ELF-1 (cell line): Measurements from ENCODE around the gene FAHD1.

Experiments used
- DNase-seq: peaks from one replicate; pipeline ENCODE4 v3.0.0-alpha.2; 2016; ENCODE audit warnings: low read depth, low spot score

FAHD1 gene

DNA sequence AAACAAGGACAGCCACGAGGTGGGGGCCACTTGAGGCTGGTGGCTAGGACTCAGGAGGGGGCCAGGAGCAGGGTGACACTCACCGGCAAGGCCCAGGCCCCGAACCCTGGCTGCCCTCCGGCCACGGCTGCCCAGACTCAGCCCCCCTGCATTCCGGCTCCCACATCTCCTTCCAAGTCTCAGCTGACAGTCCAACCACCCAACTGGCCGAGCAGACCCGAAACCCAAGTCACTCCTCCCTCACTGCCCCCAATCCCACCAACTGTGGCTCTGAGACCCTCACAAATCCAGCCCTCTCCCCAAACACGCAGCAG is 9.8 kb upstream of the FAHD1 start:
- no peak for DNase-seq

GRCh38 chr16:1817716-1818115 is 9.3 kb upstream of the FAHD1 start:
- DNase-seq, result no peak

DNA sequence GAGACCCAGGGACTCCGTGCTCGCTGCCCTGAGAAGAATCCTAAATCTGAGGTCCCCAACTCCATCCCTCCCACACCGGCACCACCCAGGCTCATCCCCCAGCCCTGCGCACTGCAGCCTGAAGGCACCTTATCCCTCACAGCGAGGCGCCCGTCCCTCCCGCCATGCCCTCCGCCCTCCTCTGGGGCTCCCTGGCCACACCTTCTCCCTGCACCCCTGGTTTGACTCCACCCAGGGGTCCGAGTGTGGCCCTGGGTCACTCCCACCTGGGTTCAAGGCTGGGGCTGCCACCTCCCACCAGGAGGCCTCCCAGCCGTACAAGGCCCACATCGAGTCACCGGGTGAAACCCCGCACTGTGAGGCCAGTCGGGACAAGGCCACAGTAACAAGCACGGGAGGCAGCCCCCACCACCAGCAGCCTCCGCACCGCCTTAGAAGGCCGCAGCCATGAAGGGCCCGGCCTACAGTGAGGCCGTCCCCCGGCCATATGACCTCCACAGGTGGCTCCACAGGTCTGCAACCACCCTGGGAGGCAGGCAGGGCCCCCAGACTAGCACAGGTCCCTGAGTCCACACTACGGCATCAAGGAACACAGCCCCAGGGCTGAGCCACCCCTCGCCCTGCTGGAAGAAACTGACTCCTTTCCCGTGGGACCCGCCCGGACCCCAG is 8.7 kb upstream of the FAHD1 start:
- no peak for DNase-seq

DNA sequence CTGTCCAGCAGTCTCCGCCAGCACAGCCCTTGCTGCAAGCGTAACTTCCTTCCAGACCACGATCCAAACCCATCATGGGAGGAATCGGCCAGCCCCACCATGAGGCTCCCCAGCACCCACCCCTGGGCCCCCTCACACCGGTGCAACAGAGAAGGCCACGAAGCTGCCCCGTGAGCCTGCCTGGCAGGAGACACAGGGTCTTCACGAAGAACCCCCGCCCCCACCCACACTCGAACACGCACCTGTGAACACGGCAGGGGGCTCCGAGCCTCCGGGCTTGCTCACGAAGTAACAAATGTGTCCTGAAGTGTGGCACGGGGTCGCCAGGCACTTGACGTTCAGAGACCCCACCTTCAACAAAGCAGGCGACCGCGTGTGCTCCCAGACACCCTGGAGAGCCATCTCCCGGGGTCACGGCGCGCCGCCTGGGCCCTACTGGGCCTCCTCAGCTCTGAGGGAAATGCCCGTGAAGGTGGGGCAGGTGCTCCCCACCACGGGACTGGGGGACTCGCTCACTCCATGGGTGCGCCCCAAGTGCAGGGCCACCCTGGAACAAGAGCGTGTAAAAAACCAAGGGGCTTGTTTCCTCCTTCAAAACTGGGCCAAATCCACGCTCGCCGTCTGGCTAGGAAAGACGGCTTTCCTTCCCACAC is 8.0 kb upstream of the FAHD1 start:
- DNase-seq, result no peak

DNA sequence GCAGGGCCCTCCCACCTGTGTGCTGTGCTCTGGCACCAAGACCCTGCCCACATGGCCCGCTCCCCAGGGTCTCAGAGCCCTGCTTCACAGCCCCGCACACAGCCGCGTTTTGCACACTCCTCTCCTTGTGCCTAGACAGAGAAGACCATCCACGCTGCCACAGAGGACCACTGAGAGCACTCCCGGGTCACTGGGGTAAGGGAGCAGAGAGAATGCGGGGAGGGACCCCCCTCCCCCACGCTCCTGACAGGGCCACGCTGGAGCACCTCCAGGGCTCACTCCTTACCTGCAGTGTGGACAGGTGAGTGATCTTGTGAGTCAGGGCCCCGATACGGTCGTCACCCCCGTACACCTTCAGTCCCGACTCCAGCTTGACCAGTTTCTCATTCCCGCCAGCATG is 7.4 kb upstream of the FAHD1 start:
- DNase-seq, result no peak

DNA sequence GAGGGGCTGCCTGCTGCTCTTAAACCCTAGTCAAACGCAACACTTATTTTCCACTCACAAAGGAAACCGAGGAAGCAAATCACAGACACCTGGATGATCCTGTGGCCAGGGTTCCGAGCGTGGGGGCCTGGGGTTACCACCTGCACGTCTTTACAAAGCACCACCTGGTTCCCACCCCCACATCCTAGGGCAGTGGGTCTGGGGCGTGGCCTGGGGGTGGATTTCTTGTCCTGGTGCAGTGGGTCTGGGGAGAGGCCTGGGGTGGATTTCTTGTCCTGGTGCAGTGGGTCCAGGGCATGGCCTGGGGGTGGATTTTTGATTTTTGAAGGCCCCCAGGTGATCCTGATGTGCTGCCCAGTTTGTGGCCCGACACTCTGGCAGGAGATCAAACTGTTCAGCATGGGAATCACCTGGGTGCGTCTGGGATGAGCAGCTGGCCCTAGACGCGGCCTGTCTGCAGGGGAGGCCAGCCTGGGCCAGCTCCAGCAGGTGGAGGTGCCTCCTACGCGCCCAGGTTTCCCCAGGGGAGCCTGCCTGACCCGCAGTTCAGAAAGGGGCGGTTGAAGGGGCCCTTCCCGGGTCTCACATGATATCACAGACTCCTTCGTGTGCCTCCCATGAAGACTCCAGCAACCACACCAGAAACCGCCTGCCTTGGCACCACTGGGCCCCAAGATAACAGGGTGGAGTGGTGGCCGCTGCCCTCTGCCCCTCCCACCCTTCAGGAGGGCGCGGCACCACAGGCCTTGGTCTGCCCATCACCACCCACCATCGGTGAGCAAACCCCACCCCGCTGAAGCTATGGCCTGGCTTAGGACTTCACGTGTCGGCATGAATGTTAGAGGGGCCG is 6.7 kb upstream of the FAHD1 start:
- no peak for DNase-seq

- no peak for DNase-seq
These were observed 6.1 kb upstream of the FAHD1 start for GRCh38 chr16:1820946-1821290.

DNA sequence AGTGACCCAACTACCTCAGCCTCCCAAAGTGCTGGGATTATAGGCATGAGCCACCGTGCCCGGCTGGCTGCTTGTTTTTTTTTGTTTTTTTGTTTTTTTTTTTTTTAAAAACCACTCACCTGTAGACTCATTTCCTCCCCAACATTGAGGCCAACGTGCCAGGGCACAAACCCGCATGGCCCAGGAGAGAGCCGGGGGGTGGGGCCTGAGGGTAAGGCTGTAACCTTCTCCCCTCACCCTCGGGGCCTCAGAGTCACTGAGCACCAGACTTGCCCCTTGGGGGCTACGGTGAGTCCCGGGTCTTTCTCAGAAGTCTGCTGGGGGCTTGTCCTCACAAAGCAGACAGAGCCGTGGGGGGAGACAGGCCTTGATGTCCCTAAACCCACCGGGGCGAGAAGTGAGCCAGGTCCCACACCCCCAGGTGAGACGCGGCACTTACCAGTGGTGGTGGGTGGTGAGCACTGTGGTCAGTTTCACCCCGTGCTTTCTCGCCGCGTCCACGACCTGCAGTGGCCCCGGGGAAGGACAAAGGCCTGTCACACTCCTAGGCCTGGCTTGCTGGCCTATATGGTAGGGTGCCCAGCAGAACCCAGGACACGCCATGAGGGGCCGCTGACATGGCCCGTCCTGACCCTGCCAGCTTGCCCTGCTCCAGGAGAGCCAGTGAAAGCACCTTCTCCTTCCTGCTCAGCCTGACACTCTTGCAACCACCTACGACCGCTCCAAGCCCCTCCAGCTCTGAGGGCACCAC is 5.0 kb upstream of the FAHD1 start:
- DNase-seq, result no peak

DNA sequence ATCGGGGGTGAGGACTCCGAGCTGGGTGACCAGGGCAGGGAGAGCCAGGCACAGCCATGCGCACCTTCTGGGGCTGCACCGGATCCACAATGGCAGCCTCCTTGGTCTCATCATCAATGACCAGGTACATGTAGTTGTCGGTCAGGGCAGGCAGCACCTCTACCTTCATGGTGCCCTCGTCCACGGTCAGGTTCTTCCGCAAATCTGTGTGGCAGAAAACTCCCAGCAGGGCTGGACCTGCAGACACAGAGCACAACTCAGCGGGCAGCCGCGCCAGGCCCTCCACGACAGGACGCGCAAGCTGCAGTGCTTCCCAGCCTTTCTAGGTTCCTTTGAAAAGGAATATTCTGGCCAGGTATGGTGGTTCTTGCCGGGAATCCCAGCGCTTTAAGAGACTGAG is 4.2 kb upstream of the FAHD1 start:
- no peak for DNase-seq

DNA sequence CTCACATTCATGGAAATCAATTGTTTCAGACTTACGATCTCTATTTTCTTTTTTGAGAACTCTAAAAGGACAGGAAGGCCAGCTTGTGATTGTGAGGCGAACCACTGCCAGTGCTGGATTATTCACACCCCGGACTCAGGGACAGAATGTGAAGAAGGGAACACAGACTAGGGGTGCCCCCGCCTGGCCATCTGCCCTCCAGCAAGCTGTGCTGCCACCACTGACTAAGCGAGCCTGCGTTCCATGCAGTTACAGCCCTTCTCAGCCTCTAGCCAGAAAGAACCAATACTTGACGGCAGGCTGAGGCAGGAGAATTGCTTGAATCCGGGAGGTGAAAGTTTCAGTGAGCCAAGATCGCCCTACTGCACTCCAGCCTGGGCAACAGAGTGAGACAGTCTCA is 3.2 kb upstream of the FAHD1 start:
- DNase-seq, result peak; percentile 63

GRCh38 chr16:1825381-1825863 is 1.6 kb upstream of the FAHD1 start:
- DNase-seq, result no peak

- peak; percentile 26 for DNase-seq
These were observed 929 bp upstream of the FAHD1 start for GRCh38 chr16:1825864-1826690.

GRCh38 chr16:1828645-1829410 is 1.8 kb downstream of the FAHD1 start:
- DNase-seq, result no peak

DNA sequence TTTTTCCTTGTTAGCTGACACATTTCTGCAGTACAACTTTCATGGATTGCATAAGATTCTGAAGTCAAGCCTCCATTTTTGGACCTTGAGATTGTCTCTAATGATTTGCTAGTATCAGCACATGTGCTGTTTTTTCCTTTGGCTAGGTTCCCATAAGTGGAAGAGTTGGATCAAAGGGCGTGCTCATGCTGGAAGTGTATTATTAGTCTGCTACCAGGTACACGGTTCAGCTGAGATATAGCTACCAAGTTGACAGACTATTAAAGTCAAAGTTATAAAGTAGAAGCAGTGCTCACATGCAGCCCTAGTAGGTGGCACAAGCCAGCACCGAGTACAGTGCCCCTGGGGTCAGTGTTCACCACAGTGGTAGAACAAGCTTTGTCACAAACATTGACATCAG is 3.2 kb downstream of the FAHD1 start:
- no peak for DNase-seq

- no peak for DNase-seq
These were observed 4.4 kb downstream of the FAHD1 start for GRCh38 chr16:1831186-1832075.

DNA sequence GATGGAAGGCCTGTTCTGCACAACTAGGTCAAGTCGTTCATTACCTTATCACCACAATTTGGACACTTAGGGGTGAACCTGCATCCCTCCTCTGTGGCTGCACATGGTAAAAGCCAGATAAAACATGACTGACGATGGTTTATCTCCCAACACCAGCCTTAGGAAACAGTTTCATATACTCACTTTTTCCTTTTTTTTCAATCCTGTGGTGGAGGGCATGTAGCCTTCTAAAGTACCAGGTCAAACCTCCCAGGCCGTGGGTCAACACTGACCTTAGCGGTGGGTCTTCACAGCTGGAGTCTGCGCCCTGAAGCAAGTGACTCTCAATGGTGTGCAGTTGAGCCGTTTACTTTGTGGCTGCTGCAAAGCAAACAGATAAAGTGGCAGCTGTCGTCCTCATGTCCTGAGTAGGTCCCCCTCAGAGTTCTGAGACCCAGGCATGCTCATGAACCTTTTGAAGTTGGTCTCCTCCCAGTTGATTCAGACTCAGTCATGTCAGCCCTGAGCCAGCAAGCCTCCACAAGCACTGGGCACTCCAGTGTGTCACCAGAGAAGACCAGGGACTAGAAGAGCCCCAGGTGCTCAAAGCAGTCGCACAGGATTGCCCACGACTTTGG is 5.9 kb downstream of the FAHD1 start:
- peak; percentile 11 for DNase-seq

- no peak for DNase-seq
These were observed 7.1 kb downstream of the FAHD1 start for GRCh38 chr16:1834096-1834495.

DNA sequence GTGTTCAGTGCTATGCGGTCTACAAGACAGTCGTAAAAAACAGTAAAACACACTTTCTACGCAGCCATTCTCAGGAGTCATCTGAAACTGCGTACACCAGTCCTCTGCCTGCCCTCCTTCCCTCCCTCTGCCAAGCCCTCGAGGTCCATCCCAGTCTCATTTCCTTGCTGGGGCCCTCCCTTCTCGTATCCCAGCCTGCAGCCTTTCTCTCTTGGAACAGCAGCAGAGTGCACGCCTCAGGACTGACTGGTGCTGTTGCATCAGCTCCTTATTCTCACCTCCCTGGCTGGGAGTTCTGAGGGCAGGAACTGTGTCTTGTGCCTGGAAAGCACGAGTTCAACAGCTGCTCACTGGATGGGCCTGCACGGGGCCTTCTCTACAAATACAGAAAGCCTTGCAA is 12.5 kb downstream of the FAHD1 start:
- peak; percentile 60 for DNase-seq

- DNase-seq, result no peak
These were observed 19.0 kb downstream of the FAHD1 start for GRCh38 chr16:1845985-1846384.
